ENCODE measurements around the gene HHIPL1.

HHIPL1 gene

GRCh38 chr14:99602788-99603415 is 42.0 kb upstream of the HHIPL1 start:
- H3K27ac ChIP-seq (ENCODE audit: low read length), result peak overlapping the region; percentile 58
- peak overlapping the region; percentile 67 for H3K4me3 ChIP-seq (ENCODE audit: low read depth in 1 of 2, low read length in 2 of 2)
- peaks cover 10 to 39% of the 10 kb centered on the region in 2 donors for H3K4me1 ChIP-seq (ENCODE audit: control insufficient read depth in 1 of 2, insufficient read depth in 2 of 2, low read length in 2 of 2)
- no peaks in the 10 kb centered on the region for H3K27me3 ChIP-seq (ENCODE audit: low read depth, low read length)
- H3K36me3 ChIP-seq (ENCODE audit: control insufficient read depth in 1 of 2, insufficient read depth in 2 of 2, low read length in 2 of 2), result no peaks in the 10 kb centered on the region
- H3K9me3 ChIP-seq (ENCODE audit: control insufficient read depth in 1 of 2, low read length in 2 of 2), result no peaks in the 10 kb centered on the region

GRCh38 chr14:99603471-99604277 is 41.3 kb upstream of the HHIPL1 start, which contains the start of gene CCDC85C:
TSS of gene CCDC85C (minus strand) at chr14:99604207. CDS start at chr14:99603959, 248 bp downstream.
- H3K4me3 ChIP-seq (ENCODE audit: low read depth in 1 of 2, low read length in 2 of 2), result peak within 1 kb of the TSS; percentile 67 to 83
- H3K27ac ChIP-seq (ENCODE audit: low read length), result no peak within 1 kb of the TSS
- peaks cover 10 to 39% of the 10 kb centered on the region in 2 donors for H3K4me1 ChIP-seq (ENCODE audit: control insufficient read depth in 1 of 2, insufficient read depth in 2 of 2, low read length in 2 of 2)
- H3K27me3 ChIP-seq (ENCODE audit: low read depth, low read length), result no peaks in the 10 kb centered on the region
- no peaks in the 10 kb centered on the region for H3K36me3 ChIP-seq (ENCODE audit: control insufficient read depth in 1 of 2, insufficient read depth in 2 of 2, low read length in 2 of 2)
- H3K9me3 ChIP-seq (ENCODE audit: control insufficient read depth in 1 of 2, low read length in 2 of 2), result no peaks in the 10 kb centered on the region

- Histone ChIP-seq H3K36me3 (ENCODE audit: control insufficient read depth in 1 of 2, insufficient read depth in 2 of 2, low read length in 2 of 2) (no peaks in the 10 kb centered on the region), H3K4me1 (ENCODE audit: control insufficient read depth in 1 of 2, insufficient read depth in 2 of 2, low read length in 2 of 2) (peaks cover 10 to 38% of the 10 kb centered on the region in 2 donors), H3K27ac (ENCODE audit: low read length) (no peak overlapping the region), H3K9me3 (ENCODE audit: control insufficient read depth in 1 of 2, low read length in 2 of 2) (no peaks in the 10 kb centered on the region), H3K4me3 (ENCODE audit: low read depth in 1 of 2, low read length in 2 of 2) (peak overlapping the region; percentile 67 to 83), H3K27me3 (ENCODE audit: low read depth, low read length) (no peaks in the 10 kb centered on the region)
Measured at GRCh38 chr14:99604278-99604765, 40.6 kb upstream of the HHIPL1 start.

GRCh38 chr14:99604766-99605298 is 40.1 kb upstream of the HHIPL1 start:
- H3K9me3 ChIP-seq (ENCODE audit: control insufficient read depth in 1 of 2, low read length in 2 of 2), result no peaks in the 10 kb centered on the region
- H3K4me3 ChIP-seq (ENCODE audit: low read depth in 1 of 2, low read length in 2 of 2), result peak overlapping the region; percentile 67 to 83
- H3K4me1 ChIP-seq (ENCODE audit: control insufficient read depth in 1 of 2, insufficient read depth in 2 of 2, low read length in 2 of 2), result peaks cover 9 to 33% of the 10 kb centered on the region in 2 donors

GRCh38 chr14:99605299-99605961 is 39.5 kb upstream of the HHIPL1 start:
- Histone ChIP-seq H3K4me3 (ENCODE audit: low read depth in 1 of 2, low read length in 2 of 2) (peak overlapping the region; percentile 67 to 83), H3K36me3 (ENCODE audit: control insufficient read depth in 1 of 2, insufficient read depth in 2 of 2, low read length in 2 of 2) (no peaks in the 10 kb centered on the region), H3K4me1 (ENCODE audit: control insufficient read depth in 1 of 2, insufficient read depth in 2 of 2, low read length in 2 of 2) (peaks cover 3 to 27% of the 10 kb centered on the region in 2 donors), H3K27me3 (ENCODE audit: low read depth, low read length) (no peaks in the 10 kb centered on the region), H3K27ac (ENCODE audit: low read length) (no peak overlapping the region), H3K9me3 (ENCODE audit: control insufficient read depth in 1 of 2, low read length in 2 of 2) (no peaks in the 10 kb centered on the region)

More at GRCh38 chr14:99604766-99605298, 40.1 kb upstream of the HHIPL1 start:
- Histone ChIP-seq H3K36me3 (ENCODE audit: control insufficient read depth in 1 of 2, insufficient read depth in 2 of 2, low read length in 2 of 2) (no peaks in the 10 kb centered on the region), H3K27ac (ENCODE audit: low read length) (no peak overlapping the region), H3K27me3 (ENCODE audit: low read depth, low read length) (no peaks in the 10 kb centered on the region)

GRCh38 chr14:99606359-99606758 is 38.6 kb upstream of the HHIPL1 start:
- Histone ChIP-seq H3K4me1 (ENCODE audit: control insufficient read depth in 1 of 2, insufficient read depth in 2 of 2, low read length in 2 of 2) (peaks cover 0 to 18% of the 10 kb centered on the region in 2 donors), H3K9me3 (ENCODE audit: control insufficient read depth in 1 of 2, low read length in 2 of 2) (no peaks in the 10 kb centered on the region), H3K27ac (ENCODE audit: low read length) (no peak overlapping the region), H3K36me3 (ENCODE audit: control insufficient read depth in 1 of 2, insufficient read depth in 2 of 2, low read length in 2 of 2) (no peaks in the 10 kb centered on the region), H3K4me3 (ENCODE audit: low read depth in 1 of 2, low read length in 2 of 2) (no peak overlapping the region), H3K27me3 (ENCODE audit: low read depth, low read length) (no peaks in the 10 kb centered on the region)

- Histone ChIP-seq H3K4me1 (ENCODE audit: control insufficient read depth in 1 of 2, insufficient read depth in 2 of 2, low read length in 2 of 2) (peaks cover 0 to 11% of the 10 kb centered on the region in 2 donors), H3K27me3 (ENCODE audit: low read depth, low read length) (no peaks in the 10 kb centered on the region), H3K4me3 (ENCODE audit: low read depth in 1 of 2, low read length in 2 of 2) (no peak overlapping the region), H3K27ac (ENCODE audit: low read length) (no peak overlapping the region), H3K9me3 (ENCODE audit: control insufficient read depth in 1 of 2, low read length in 2 of 2) (no peaks in the 10 kb centered on the region), H3K36me3 (ENCODE audit: control insufficient read depth in 1 of 2, insufficient read depth in 2 of 2, low read length in 2 of 2) (no peaks in the 10 kb centered on the region)
Measured at GRCh38 chr14:99608591-99608990, 36.3 kb upstream of the HHIPL1 start.

GRCh38 chr14:99609245-99610170 is 35.4 kb upstream of the HHIPL1 start:
- Histone ChIP-seq H3K9me3 (ENCODE audit: control insufficient read depth in 1 of 2, low read length in 2 of 2) (no peaks in the 10 kb centered on the region), H3K36me3 (ENCODE audit: control insufficient read depth in 1 of 2, insufficient read depth in 2 of 2, low read length in 2 of 2) (no peaks in the 10 kb centered on the region), H3K4me1 (ENCODE audit: control insufficient read depth in 1 of 2, insufficient read depth in 2 of 2, low read length in 2 of 2) (peaks cover 0 to 11% of the 10 kb centered on the region in 2 donors), H3K27ac (ENCODE audit: low read length) (no peak overlapping the region), H3K4me3 (ENCODE audit: low read depth in 1 of 2, low read length in 2 of 2) (no peak overlapping the region), H3K27me3 (ENCODE audit: low read depth, low read length) (no peaks in the 10 kb centered on the region)

GRCh38 chr14:99611646-99612045 is 33.3 kb upstream of the HHIPL1 start:
- H3K4me1 ChIP-seq (ENCODE audit: control insufficient read depth in 1 of 2, insufficient read depth in 2 of 2, low read length in 2 of 2), result peaks cover 0 to 6% of the 10 kb centered on the region in 2 donors
- no peaks in the 10 kb centered on the region for H3K27me3 ChIP-seq (ENCODE audit: low read depth, low read length)
- no peaks in the 10 kb centered on the region for H3K9me3 ChIP-seq (ENCODE audit: control insufficient read depth in 1 of 2, low read length in 2 of 2)
- H3K4me3 ChIP-seq (ENCODE audit: low read depth in 1 of 2, low read length in 2 of 2), result no peak overlapping the region
- H3K27ac ChIP-seq (ENCODE audit: low read length), result no peak overlapping the region
- H3K36me3 ChIP-seq (ENCODE audit: control insufficient read depth in 1 of 2, insufficient read depth in 2 of 2, low read length in 2 of 2), result no peaks in the 10 kb centered on the region

GRCh38 chr14:99612071-99612737 is 32.7 kb upstream of the HHIPL1 start:
- H3K27me3 ChIP-seq (ENCODE audit: low read depth, low read length), result no peaks in the 10 kb centered on the region
- H3K9me3 ChIP-seq (ENCODE audit: control insufficient read depth in 1 of 2, low read length in 2 of 2), result no peaks in the 10 kb centered on the region
- H3K27ac ChIP-seq (ENCODE audit: low read length), result no peak overlapping the region
- peaks cover 0 to 6% of the 10 kb centered on the region in 2 donors for H3K4me1 ChIP-seq (ENCODE audit: control insufficient read depth in 1 of 2, insufficient read depth in 2 of 2, low read length in 2 of 2)
- H3K36me3 ChIP-seq (ENCODE audit: control insufficient read depth in 1 of 2, insufficient read depth in 2 of 2, low read length in 2 of 2), result no peaks in the 10 kb centered on the region
- no peak overlapping the region for H3K4me3 ChIP-seq (ENCODE audit: low read depth in 1 of 2, low read length in 2 of 2)

Measured in muscle layer of duodenum (tissue), 2 donors.